ENCODE measurements around the gene JUNB.

Gene JUNB

GRCh38 chr19:12785431-12786031, 5.8 kb upstream of the JUNB start:
- peak overlapping the region; percentile 85 to 95 for H3K4ac ChIP-seq (ENCODE audit: low read depth in 1 of 2, low read length in 2 of 2)
- H3K23ac ChIP-seq (ENCODE audit: low read length in 2 of 2): no peak overlapping the region
- H2BK120ac ChIP-seq (ENCODE audit: low read depth, low read length): peak overlapping the region; percentile 88
- peak overlapping the region; percentile 84 for H2AK5ac ChIP-seq (ENCODE audit: low read length, severe bottlenecking)
- H2BK15ac ChIP-seq (ENCODE audit: low read depth, poor library complexity, severe bottlenecking): peak overlapping the region; percentile 95
- H4K91ac ChIP-seq (ENCODE audit: low read length): peak overlapping the region; percentile 90
- peak overlapping the region; percentile 89 to 91 for H3K18ac ChIP-seq (ENCODE audit: low read depth in 1 of 2, low read length in 2 of 2)
- H3K36me3 ChIP-seq (ENCODE audit: control insufficient read depth in 1 of 2, insufficient read depth in 2 of 2, low read depth in 1 of 2, low read length in 2 of 2): no peaks in the 10 kb centered on the region
- H2AFZ ChIP-seq (ENCODE audit: low read depth, low read length): no peak overlapping the region
- no peak overlapping the region for H3K4me3 ChIP-seq (ENCODE audit: insufficient read depth in 1 of 2, low read depth in 1 of 2, low read length in 2 of 2)
- H3K9me3 ChIP-seq (ENCODE audit: control insufficient read depth, low read length): no peaks in the 10 kb centered on the region
- no peak for DNase-seq
- 85% methylated on average over 4 of the region's 4 CpGs for WGBS
- no peak overlapping the region for H2BK5ac ChIP-seq (ENCODE audit: low read depth, low read length, poor library complexity, severe bottlenecking)
- peak overlapping the region; percentile 40 for H3K9ac ChIP-seq (ENCODE audit: low read length)
- H3K27ac ChIP-seq (ENCODE audit: low read length, poor library complexity, severe bottlenecking): peak overlapping the region; percentile 13
- H4K8ac ChIP-seq (ENCODE audit: low read length): peak overlapping the region; percentile 83
- peaks cover 1% of the 10 kb centered on the region for H3K79me1 ChIP-seq (replicated peaks; ENCODE audit: low read length, poor library complexity, severe bottlenecking)
- no peak overlapping the region for H3K4me2 ChIP-seq (ENCODE audit: low read length, poor library complexity, severe bottlenecking)
- H3K4me1 ChIP-seq (ENCODE audit: control insufficient read depth, insufficient read depth, low read depth, low read length): peaks cover 54% of the 10 kb centered on the region
- peak overlapping the region in 1 of 2 experiments; percentile 56 for H3K14ac ChIP-seq (ENCODE audit: low read length in 2 of 2)
- H2BK12ac ChIP-seq (ENCODE audit: low read length in 2 of 2): peak overlapping the region; percentile 12 to 95
- no peaks in the 10 kb centered on the region for H3K27me3 ChIP-seq (ENCODE audit: control insufficient read depth in 1 of 2, insufficient read depth in 1 of 2, low read length in 2 of 2)

GRCh38 chr19:12786141-12786870, 5.0 kb upstream of the JUNB start:
- Histone ChIP-seq H4K8ac (ENCODE audit: low read length) (peak overlapping the region; percentile 80), H3K23ac (ENCODE audit: low read length in 2 of 2) (no peak overlapping the region), H3K36me3 (ENCODE audit: control insufficient read depth in 1 of 2, insufficient read depth in 2 of 2, low read depth in 1 of 2, low read length in 2 of 2) (no peaks in the 10 kb centered on the region), H3K4ac (ENCODE audit: low read depth in 1 of 2, low read length in 2 of 2) (peak overlapping the region; percentile 85 to 95), H2BK5ac (ENCODE audit: low read depth, low read length, poor library complexity, severe bottlenecking) (peak overlapping the region; percentile 66), H3K27me3 (ENCODE audit: control insufficient read depth in 1 of 2, insufficient read depth in 1 of 2, low read length in 2 of 2) (no peaks in the 10 kb centered on the region), H3K18ac (ENCODE audit: low read depth in 1 of 2, low read length in 2 of 2) (peak overlapping the region; percentile 89 to 91), H4K91ac (ENCODE audit: low read length) (peak overlapping the region; percentile 90), H2AFZ (ENCODE audit: low read depth, low read length) (no peak overlapping the region), H2BK12ac (ENCODE audit: low read length in 2 of 2) (peak overlapping the region; percentile 12 to 95), H2AK5ac (ENCODE audit: low read length, severe bottlenecking) (peak overlapping the region; percentile 63), H3K27ac (ENCODE audit: low read length, poor library complexity, severe bottlenecking) (peak overlapping the region; percentile 13), H3K9me3 (ENCODE audit: control insufficient read depth, low read length) (no peaks in the 10 kb centered on the region), H3K4me2 (ENCODE audit: low read length, poor library complexity, severe bottlenecking) (no peak overlapping the region), H2BK15ac (ENCODE audit: low read depth, poor library complexity, severe bottlenecking) (peak overlapping the region; percentile 95), H3K14ac (ENCODE audit: low read length in 2 of 2) (no peak overlapping the region), H2BK120ac (ENCODE audit: low read depth, low read length) (peak overlapping the region; percentile 88), H3K4me3 (ENCODE audit: insufficient read depth in 1 of 2, low read depth in 1 of 2, low read length in 2 of 2) (no peak overlapping the region), H3K4me1 (ENCODE audit: control insufficient read depth, insufficient read depth, low read depth, low read length) (peaks cover 60% of the 10 kb centered on the region), H3K79me1 (replicated peaks; ENCODE audit: low read length, poor library complexity, severe bottlenecking) (peaks cover 1% of the 10 kb centered on the region), H3K9ac (ENCODE audit: low read length) (peak overlapping the region; percentile 40)
- WGBS: 78% methylated on average over 18 of the region's 18 CpGs
- peak; percentile 42 for DNase-seq

- Histone ChIP-seq H3K9ac (ENCODE audit: low read length) (peak overlapping the region; percentile 36), H3K23ac (ENCODE audit: low read length in 2 of 2) (no peak overlapping the region), H4K8ac (ENCODE audit: low read length) (no peak overlapping the region), H3K9me3 (ENCODE audit: control insufficient read depth, low read length) (no peaks in the 10 kb centered on the region), H4K91ac (ENCODE audit: low read length) (peak overlapping the region; percentile 34), H3K4ac (ENCODE audit: low read depth in 1 of 2, low read length in 2 of 2) (no peak overlapping the region), H3K18ac (ENCODE audit: low read depth in 1 of 2, low read length in 2 of 2) (peak overlapping the region; percentile 44 to 79), H3K4me2 (ENCODE audit: low read length, poor library complexity, severe bottlenecking) (no peak overlapping the region), H2BK120ac (ENCODE audit: low read depth, low read length) (peak overlapping the region; percentile 36), H2BK12ac (ENCODE audit: low read length in 2 of 2) (peak overlapping the region in 1 of 2 experiments; percentile 47), H3K4me1 (ENCODE audit: control insufficient read depth, insufficient read depth, low read depth, low read length) (peaks cover 60% of the 10 kb centered on the region), H2AK5ac (ENCODE audit: low read length, severe bottlenecking) (peak overlapping the region; percentile 6), H3K14ac (ENCODE audit: low read length in 2 of 2) (no peak overlapping the region), H3K79me1 (replicated peaks; ENCODE audit: low read length, poor library complexity, severe bottlenecking) (peaks cover 1% of the 10 kb centered on the region), H3K27me3 (ENCODE audit: control insufficient read depth in 1 of 2, insufficient read depth in 1 of 2, low read length in 2 of 2) (no peaks in the 10 kb centered on the region), H2BK15ac (ENCODE audit: low read depth, poor library complexity, severe bottlenecking) (peak overlapping the region; percentile 95), H2BK5ac (ENCODE audit: low read depth, low read length, poor library complexity, severe bottlenecking) (no peak overlapping the region), H3K27ac (ENCODE audit: low read length, poor library complexity, severe bottlenecking) (no peak overlapping the region), H3K36me3 (ENCODE audit: control insufficient read depth in 1 of 2, insufficient read depth in 2 of 2, low read depth in 1 of 2, low read length in 2 of 2) (no peaks in the 10 kb centered on the region), H2AFZ (ENCODE audit: low read depth, low read length) (no peak overlapping the region), H3K4me3 (ENCODE audit: insufficient read depth in 1 of 2, low read depth in 1 of 2, low read length in 2 of 2) (no peak overlapping the region)
- 93% methylated on average over 3 of the region's 3 CpGs for WGBS
- no peak for DNase-seq
Observed at GRCh38 chr19:12786952-12787351, 4.3 kb upstream of the JUNB start.

GRCh38 chr19:12787458-12787857, 3.8 kb upstream of the JUNB start:
- no peak overlapping the region for H2AFZ ChIP-seq (ENCODE audit: low read depth, low read length)
- H2BK120ac ChIP-seq (ENCODE audit: low read depth, low read length): peak overlapping the region; percentile 36
- H2BK12ac ChIP-seq (ENCODE audit: low read length in 2 of 2): no peak overlapping the region
- no peak overlapping the region for H4K8ac ChIP-seq (ENCODE audit: low read length)
- no peak overlapping the region for H3K4me3 ChIP-seq (ENCODE audit: insufficient read depth in 1 of 2, low read depth in 1 of 2, low read length in 2 of 2)
- H3K27ac ChIP-seq (ENCODE audit: low read length, poor library complexity, severe bottlenecking): no peak overlapping the region
- H3K27me3 ChIP-seq (ENCODE audit: control insufficient read depth in 1 of 2, insufficient read depth in 1 of 2, low read length in 2 of 2): no peaks in the 10 kb centered on the region
- no peak overlapping the region for H3K4ac ChIP-seq (ENCODE audit: low read depth in 1 of 2, low read length in 2 of 2)
- H3K9ac ChIP-seq (ENCODE audit: low read length): no peak overlapping the region
- H3K36me3 ChIP-seq (ENCODE audit: control insufficient read depth in 1 of 2, insufficient read depth in 2 of 2, low read depth in 1 of 2, low read length in 2 of 2): peaks cover 0 to 3% of the 10 kb centered on the region in 2 experiments
- peaks cover 55% of the 10 kb centered on the region for H3K4me1 ChIP-seq (ENCODE audit: control insufficient read depth, insufficient read depth, low read depth, low read length)
- H2AK5ac ChIP-seq (ENCODE audit: low read length, severe bottlenecking): no peak overlapping the region
- H4K91ac ChIP-seq (ENCODE audit: low read length): no peak overlapping the region
- no peak overlapping the region for H3K14ac ChIP-seq (ENCODE audit: low read length in 2 of 2)
- no peak overlapping the region for H3K4me2 ChIP-seq (ENCODE audit: low read length, poor library complexity, severe bottlenecking)
- H3K79me1 ChIP-seq (replicated peaks; ENCODE audit: low read length, poor library complexity, severe bottlenecking): no peaks in the 10 kb centered on the region
- no peak overlapping the region for H2BK15ac ChIP-seq (ENCODE audit: low read depth, poor library complexity, severe bottlenecking)
- H3K9me3 ChIP-seq (ENCODE audit: control insufficient read depth, low read length): no peaks in the 10 kb centered on the region
- H3K18ac ChIP-seq (ENCODE audit: low read depth in 1 of 2, low read length in 2 of 2): no peak overlapping the region
- 90% methylated on average over 6 of the region's 10 CpGs for WGBS
- no peak overlapping the region for H3K23ac ChIP-seq (ENCODE audit: low read length in 2 of 2)
- H2BK5ac ChIP-seq (ENCODE audit: low read depth, low read length, poor library complexity, severe bottlenecking): no peak overlapping the region
- DNase-seq: no peak

All from mesenchymal stem cell (in vitro differentiated cells and primary cell).